Esophagus squamous epithelium (tissue), 4 donors: Measurements from ENCODE around the gene BRICD5.

Source experiments
- POLR2A ChIP-seq, 4 donors: fragments of 450-650 bp; IDR thresholded peaks; one replicate each; pipeline ENCODE4 v1.6.1; 2017; ENCODE audit warnings: antibody characterized with exemption in 4 of 4, mild to moderate bottlenecking in 4 of 4, moderate library complexity in 3 of 4
- TF ChIP-seq, protein P1 (sequence below), 6 experiments: fragments of 450-650 bp in 4 of 6; fragments of 200-600 bp in 2 of 6; sonication (generic) in 2 of 6; IDR thresholded peaks; one replicate each; pipeline ENCODE4 v1.5.1; 2016 to 2019; ENCODE audit warnings: antibody characterized with exemption in 6 of 6, mild to moderate bottlenecking in 4 of 6, moderate library complexity in 4 of 6

DNA sequence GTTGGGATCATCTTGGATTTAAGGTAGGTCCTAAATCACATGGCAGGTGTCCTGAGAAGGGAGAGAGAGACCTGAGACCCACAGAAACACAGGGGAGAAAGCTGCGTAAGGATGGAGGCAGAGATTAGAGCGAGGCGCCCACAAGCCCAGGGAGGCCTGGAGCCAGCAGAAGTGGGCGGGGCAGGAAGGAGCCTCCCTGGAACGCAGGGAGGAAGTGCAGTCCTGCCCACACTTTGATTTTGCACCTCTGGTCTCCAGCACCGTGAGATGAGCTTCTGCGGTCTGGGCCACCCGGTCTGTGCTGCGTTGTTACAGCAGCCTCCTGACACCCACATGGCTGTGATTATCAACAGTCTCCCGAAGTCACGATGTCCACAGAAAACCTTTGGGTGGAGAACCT lies 31.9 kb upstream of the BRICD5 start:
- TF ChIP-seq, protein P1, sequence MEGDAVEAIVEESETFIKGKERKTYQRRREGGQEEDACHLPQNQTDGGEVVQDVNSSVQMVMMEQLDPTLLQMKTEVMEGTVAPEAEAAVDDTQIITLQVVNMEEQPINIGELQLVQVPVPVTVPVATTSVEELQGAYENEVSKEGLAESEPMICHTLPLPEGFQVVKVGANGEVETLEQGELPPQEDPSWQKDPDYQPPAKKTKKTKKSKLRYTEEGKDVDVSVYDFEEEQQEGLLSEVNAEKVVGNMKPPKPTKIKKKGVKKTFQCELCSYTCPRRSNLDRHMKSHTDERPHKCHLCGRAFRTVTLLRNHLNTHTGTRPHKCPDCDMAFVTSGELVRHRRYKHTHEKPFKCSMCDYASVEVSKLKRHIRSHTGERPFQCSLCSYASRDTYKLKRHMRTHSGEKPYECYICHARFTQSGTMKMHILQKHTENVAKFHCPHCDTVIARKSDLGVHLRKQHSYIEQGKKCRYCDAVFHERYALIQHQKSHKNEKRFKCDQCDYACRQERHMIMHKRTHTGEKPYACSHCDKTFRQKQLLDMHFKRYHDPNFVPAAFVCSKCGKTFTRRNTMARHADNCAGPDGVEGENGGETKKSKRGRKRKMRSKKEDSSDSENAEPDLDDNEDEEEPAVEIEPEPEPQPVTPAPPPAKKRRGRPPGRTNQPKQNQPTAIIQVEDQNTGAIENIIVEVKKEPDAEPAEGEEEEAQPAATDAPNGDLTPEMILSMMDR (IDR thresholded peaks at IDR 0.05): no peak
- TF ChIP-seq POLR2A (IDR thresholded peaks at IDR 0.05): no peak
